ACHN (cell line): ENCODE measurements around the gene CBX8.

Source experiments
- DNase-seq: peaks from one replicate; pipeline ENCODE4 v3.0.0-alpha.2; 2015
- in situ Hi-C: cut with HindIII; loops from 2 replicates; pipeline ENCODE4 v1.10.0; 2017; ENCODE audit warnings: low sequenced_read_pairs, low pct_ligation_motif_present, low pct_unique_long_range_greater_than_20kb

Gene CBX8

DNA sequence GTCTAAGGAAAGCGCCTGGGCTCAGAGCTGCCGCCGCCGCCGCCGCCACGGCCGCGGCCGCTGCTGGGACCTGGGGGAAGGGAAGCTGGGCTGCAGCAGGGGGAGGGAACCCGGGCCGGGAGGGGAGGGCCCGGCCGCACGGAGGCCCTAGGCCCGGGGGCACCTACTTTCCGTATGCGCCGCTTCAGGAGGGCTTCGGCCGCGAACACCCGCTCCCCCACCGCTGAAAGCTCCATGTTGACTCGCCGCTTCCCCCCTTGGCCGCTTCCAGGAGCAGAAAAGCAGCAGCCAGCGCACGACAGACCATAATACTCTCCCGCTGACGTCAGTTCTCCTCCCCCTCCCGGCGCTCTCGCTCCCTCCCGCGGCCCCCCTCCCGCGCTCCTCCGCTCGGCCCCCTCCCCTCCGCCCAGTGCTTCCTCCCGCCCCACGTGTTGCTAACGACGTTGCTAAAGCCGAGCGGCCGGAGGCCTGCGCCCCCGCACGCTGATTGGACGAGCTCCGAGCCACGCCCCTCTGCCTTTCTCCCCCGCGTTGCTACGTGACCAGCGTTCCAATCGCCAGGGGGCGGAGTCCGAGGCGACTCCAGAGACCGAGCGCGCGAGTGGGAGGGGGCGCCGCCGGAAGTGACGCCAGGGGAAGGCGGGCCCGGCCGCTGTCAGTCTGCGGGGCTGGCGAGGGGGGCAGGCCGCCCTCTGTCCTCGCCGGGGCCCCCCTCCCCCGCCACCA is at the start of gene CBX8:
TSS of gene CBX8 (minus strand) at position 315 of the 729 bp plus-strand sequence. CDS start at position 236, 79 bp downstream.
- in situ Hi-C loops, result no loop called here

DNA sequence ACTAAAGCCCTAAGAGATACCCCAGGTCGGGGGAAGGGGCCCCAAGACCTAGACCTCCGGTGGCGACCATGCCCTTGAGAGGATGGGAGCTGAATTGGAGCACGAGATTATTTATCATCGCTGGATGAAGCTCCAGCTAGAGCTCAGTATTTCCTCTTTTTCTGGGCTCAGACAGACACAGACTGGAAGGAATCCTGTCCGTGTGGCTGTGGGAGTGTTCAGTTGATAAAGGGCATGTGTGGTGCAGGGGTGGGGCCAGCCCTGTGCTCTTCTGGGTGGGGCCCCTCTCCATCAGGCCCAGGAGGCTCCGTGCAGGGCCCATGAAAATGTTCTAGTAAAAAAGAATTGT is 48.7 kb upstream of the CBX8 start:
- in situ Hi-C loops, result no loop called here
- no peak for DNase-seq

More for the DNA sequence above, at the start of gene CBX8:
- DNase-seq, result peak; percentile 100

DNA sequence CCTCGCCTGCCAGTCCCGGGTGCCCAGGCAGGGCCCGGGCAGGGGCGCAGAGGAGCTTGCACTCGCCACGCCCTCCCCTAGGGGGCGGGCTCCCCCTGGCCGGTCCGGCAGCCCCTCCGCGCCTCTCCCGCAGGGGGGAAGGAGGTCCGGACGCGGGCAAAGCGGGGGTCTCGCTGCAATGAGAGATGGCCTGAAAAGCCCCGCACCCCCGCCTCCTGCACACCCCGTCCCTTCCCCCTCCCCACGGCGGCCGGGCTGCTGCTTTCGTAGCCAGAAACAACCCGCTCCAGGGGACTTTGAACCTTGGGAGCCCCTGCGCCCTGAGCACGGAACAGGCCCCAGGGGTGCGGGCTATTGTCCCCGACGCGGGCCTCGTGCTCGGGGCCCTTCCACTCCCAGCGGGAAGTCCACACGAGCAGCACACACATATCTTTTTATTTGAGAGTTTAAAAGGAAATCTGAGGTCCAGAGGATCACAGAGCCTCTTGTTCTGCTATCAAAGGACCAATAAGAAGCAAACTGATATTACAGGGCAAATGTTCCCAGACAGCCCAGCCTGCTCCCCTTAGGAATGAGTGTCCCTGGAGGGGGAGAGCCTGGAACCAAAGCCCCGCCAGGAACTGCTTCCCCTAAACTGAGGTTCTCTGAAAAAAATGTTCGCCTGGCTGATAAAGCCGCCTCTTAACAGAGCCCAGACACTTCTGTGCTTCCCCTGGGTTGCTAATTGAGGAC is 48.2 kb upstream of the CBX8 start:
- DNase-seq, result peak; percentile 61
- in situ Hi-C loops, result no loop called here

DNA sequence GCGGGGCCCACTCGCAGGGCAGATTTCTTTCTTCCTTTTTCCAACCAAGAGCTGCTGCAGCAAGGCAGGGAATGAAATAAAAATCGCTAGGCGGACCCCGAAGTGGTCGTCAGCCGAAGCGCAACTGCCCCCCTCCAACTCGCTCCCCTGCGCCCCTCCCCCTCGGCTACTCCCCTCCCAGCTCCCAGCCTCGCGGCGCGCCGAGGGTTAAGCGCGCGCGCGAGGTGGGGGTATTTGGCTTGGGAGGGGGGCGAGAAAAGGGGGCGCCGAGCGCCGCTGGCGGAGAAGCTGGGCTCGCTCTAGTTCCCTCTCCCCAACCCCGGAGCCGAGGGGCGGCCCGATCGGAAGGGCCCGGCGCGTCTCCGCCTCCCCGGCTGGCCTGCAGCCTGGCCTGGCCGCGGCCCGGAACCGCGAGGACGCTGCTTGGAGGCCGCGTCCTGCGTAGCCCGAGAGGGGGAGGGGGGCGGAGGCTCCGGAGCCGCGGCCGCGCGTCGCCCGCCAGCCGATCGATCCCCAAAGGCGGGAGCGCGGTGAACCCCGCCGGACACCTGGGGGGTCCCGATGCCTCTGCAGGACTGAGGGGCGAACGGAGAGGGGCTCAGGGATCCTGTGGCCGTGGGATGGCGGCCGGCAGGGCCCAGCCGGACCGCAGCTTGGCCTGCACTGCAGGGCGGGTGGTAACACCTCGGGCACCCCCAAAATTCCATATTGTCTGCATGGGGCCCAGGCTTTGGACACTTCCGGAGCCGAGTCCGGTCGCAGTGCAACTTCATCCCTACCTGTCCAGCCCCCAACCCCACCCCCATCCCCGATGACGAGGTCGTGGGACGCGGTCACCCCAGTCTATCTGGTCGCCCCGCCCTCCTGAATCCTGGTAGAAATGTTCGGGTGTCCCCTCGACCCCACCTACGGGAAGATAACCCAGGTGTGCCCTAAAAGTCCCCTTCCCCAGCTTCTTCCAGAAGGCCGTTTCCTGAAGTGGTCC is 47.2 kb upstream of the CBX8 start:
- peak; percentile 80 for DNase-seq
- in situ Hi-C loops, result no loop called here

DNA sequence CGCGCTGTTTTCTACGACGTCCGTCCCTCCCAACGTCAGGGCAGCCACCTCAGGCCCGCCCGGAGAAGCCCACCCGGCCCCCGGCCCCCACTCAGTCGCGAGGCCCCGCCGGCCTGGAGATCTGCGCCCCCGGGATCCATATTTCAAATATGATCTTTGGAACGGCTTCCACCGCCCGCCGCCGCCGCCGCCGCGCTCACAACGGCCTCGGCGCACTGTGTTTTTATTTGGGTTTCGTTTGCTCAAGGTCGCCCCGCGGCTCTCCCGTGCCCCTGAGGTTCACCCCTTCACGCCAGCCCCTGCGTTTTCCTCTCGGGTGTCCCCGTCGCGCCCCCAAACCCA is 46.6 kb upstream of the CBX8 start:
- DNase-seq, result no peak
- in situ Hi-C loops, result no loop called here

DNA sequence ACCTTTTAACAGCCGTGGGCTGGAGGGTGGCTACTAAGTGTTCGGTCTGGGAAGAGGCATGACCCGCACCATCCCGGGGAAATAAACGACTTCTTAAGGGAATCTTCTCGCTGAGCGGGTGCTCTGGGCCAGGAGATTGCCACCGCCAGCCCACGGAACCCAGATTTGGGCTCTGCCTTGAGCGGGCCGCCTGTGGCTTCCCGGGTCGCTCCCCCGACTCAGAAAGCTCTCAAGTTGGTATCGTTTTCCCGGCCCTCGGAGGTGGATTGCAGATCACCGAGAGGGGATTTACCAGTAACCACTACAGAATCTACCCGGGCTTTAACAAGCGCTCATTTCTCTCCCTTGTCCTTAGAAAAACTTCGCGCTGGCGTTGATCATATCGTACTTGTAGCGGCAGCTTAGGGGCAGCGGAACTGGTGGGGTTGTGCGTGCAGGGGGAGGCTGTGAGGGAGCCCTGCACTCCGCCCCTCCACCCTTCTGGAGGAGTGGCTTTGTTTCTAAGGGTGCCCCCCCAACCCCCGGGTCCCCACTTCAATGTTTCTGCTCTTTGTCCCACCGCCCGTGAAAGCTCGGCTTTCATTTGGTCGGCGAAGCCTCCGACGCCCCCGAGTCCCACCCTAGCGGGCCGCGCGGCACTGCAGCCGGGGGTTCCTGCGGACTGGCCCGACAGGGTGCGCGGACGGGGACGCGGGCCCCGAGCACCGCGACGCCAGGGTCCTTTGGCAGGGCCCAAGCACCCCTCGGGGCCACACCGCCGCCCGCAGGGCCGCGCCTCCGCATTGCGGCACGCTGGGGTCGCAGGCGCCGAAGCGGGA is 46.0 kb upstream of the CBX8 start:
- peak; percentile 21 for DNase-seq
- in situ Hi-C loops, result no loop called here

DNA sequence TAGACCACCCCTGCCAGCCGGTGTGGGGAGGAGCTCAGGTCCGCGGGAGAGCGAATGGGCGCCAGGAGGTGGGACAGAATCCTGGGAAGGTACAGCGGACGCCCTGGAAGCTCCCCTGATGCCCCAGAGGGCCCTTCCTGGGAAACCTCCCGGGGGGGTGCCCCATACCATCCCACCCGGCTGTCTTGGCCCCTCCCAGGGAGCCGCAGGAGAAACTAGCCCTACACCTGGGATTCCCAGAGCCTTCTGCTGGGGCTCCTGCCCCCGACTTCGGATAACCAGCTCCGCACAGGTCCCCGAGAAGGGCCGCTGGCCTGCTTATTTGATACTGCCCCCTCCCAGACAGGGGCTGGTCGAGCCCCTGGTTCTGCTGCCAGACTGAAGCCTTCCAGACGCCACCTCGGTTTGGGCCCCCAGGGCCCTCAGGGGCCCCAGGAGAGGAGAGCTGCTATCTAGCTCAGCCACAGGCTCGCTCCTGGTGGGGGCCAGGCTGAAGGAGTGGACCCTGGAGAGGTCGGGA is 45.3 kb upstream of the CBX8 start:
- in situ Hi-C loops, result no loop called here
- DNase-seq, result no peak

DNA sequence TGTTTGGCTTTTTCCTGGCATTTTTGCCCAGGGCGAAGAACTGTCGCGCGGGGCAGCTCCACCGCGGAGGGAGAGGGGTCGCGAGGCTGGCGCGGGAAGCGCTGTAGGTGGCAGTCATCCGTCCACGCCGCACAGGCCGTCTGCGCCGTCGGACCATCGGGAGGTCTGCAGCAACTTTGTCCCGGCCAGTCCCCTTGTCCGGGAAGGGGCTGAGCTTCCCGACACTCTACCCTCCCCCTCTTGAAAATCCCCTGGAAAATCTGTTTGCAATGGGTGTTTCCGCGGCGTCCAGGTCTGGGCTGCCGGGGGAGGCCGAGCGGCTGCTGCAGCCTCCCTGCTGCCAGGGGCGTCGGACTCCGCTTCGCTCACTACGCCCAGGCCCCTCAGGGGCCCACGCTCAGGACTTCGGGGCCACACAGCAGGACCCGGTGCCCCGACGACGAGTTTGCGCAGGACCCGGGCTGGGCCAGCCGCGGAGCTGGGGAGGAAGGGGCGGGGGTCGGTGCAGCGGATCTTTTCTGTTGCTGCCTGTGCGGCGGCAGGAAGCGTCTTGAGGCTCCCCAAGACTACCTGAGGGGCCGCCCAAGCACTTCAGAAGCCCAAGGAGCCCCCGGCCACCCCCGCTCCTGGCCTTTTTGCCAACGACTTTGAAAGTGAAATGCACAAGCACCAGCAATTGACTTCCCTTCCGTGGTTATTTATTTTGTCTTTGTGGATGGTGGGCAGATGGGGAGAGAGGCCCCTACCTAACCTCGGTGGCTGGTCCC is 44.7 kb upstream of the CBX8 start:
- in situ Hi-C loops, result no loop called here
- DNase-seq, result no peak

DNA sequence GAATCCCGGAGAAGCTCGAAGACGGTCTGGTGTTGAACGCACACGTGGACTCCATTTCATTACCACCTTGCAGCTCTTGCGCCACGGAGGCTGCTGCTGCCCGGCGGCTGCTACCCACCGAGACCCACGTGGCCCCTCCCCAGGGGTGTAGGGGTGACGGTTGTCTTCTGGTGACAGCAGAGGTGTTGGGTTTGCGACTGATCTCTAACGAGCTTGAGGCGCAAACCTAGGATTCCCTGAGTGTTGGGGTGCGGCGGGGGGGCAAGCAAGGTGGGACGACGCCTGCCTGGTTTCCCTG is 44.1 kb upstream of the CBX8 start:
- in situ Hi-C loops, result no loop called here
- no peak for DNase-seq

DNA sequence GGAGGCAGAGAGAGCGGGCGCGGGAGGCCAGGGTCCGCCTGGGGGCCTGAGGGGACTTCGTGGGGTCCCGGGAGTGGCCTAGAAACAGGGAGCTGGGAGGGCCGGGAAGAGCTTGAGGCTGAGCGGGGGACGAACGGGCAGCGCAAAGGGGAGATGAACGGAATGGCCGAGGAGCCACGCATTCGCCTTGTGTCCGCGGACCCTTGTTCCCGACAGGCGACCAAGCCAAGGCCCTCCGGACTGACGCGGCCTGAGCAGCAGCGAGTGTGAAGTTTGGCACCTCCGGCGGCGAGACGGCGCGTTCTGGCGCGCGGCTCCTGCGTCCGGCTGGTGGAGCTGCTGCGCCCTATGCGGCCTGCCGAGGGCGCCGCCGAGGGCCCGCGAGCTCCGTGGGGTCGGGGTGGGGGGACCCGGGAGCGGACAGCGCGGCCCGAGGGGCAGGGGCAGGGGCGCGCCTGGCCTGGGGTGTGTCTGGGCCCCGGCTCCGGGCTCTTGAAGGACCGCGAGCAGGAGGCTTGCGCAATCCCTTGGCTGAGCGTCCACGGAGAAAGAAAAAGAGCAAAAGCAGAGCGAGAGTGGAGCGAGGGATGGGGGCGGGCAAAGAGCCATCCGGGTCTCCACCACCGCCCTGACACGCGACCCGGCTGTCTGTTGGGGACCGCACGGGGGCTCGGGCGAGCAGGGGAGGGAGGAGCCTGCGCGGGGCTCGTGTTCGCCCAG is 43.6 kb upstream of the CBX8 start:
- in situ Hi-C loops, result no loop called here
- peak; percentile 28 for DNase-seq

DNA sequence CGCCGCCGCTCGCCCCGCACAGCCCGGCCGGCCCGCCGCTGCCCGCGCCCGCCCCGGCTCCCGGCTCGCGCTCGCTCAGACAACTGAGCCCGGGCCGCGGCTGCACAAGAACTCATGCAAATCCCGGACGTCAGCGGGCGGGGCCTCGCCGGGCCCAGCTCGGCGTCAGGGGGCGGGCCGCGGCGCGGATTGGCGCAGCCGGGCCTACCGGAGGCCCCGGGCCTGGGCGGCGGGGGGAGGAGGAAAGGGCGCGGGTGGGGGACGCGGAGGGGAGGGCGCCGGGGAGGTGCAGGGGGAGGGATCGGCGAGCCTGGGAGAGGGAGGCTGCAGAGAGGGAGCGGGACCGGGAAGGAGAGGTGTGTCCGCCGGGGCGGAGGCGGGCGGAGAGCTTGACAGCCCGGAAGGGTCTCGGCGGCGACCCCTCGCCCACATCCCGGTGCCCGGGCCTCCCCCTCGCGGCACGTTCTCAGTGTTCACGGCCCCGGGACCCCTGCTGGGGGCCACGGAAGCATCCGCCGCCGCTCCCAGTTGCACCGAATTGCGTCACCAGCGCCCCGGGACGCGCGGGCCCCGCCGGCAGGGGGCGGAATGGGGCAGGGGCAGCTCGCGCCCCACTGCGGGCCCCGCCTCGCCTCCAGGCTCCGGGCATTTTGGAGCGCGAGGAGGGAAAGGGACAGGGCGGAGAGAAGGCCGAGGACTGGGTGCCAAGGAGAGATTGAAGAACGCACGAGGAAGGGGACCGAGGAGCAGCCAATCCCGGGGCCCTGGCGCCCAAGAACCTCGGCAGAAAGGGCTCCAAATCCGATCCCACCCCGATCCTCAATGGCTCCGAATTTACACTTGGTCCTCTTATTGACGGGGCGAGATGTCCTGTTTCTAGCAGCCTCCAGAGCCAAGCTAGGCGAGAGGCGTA is 42.7 kb upstream of the CBX8 start, which contains the start of gene CBX4:
TSS of gene CBX4 (minus strand) at position 85 of the 913 bp plus-strand sequence. CDS start 189 bp downstream, outside the sequence.
- peak; percentile 96 for DNase-seq

DNA sequence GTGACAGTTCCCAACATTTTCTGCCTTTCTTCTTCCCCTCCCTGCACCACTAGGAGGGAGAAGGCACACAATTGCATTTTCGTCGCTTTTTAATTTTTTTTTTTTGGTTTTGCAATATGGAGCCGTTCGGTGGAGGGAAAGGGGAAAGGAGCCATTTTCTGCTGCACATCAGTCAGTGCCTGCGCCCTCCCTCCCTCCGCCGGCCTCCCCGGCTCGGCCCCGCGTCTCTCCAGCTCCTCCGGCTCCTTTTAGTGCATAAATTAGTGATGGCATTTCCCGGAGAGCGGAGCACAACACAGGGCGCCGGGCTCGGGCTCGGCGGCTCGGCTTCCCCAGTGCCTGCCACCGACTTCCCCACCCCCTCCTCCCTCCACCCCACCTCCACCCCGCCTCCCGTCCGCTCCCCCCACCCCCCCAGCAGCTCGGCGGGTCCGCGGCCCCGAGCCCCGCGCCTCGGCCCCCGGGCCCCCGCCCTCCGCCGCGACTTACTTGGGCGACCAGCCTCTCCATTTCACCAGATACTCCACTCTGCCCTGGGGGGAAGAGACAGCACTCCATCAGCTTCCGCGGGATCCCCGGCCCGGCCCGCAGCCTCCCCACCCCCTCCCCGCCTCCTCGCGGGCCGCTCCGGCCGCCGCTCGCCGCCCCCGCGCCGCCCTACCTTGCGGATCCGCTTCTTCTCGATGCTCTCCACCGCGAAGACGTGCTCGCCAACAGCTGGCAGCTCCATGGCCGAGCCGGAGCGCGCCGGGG is 41.8 kb upstream of the CBX8 start:
- DNase-seq, result peak; percentile 61
- in situ Hi-C loops, result no loop called here

More for the DNA sequence above, 42.7 kb upstream of the CBX8 start, which contains the start of gene CBX4:
- in situ Hi-C loops, result no loop called here

DNA sequence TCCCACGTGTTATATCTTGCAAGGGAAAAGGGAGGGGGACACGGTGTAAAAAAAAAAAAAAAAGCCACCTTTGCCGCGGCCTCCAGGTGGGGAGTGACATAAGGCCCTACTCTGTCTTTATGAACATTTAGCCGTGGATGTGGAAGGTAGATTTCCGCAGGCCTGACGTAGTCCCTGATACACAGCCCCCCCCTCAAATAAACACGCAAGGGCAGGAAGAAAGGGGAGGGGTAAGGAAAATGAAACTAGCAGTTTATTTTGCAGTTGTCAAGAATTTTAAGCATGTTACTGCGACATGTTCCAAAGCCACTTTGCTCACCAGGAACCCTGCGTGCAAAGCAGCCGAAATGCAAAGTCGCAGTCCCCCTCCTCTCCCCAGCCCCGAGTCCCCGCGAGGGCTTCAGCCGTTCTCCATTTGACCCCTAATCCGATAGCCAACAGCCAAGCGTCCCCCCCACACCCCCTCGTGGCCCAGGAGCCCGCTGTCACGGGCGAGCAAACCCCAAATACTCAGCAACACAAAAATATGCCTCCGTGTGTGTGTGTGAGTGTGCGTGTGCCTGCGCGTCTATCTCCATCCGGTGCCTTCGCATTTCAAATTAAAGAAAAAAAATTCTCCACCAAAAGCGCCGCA is 41.1 kb upstream of the CBX8 start:
- no peak for DNase-seq
- in situ Hi-C loops, result no loop called here

DNA sequence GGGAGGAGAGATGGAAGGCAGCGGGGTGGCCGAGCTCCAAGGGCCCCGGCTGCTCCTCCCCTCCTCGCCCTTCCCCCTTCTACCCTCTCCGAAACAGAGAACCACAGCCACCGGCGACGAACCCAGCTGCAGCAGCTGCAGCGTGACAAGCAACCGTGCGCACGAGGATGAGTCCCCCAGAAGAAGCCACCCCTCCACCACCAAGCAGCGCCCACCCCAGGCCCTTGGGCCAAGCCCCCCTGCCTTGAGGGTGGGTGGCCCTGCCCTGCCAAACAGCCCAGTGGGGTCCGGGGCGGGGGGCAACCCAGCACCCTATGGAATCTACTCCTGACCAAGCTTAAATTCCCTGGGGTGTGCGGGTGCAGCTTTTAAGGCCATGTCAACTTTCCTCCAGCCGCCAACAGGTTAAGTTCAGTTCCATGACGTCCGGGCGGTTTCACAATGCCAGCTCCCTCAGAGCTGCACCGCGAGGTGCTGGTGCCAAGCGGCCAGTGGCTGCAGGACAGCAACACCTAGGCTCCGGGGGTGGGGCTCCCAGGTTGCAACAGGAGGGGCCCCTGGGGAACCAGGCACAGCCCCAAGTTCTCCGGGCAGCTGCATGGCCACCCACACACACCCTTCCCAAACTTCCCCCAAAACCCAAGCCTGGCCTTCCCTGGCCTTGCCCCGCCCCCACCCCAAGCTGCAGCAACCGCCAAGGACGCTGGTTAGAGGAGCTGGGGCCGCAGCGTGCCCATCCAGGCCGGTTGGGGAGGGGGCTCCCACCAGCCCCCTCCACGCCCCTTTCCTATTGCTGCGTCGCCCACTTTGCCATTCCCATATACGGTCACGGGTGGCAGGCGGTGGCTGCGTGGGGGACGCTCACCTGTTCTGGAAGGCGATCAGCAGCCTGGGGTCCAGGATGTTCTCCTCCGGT is 40.4 kb upstream of the CBX8 start:
- peak; percentile 74 for DNase-seq
- in situ Hi-C loops, result no loop called here
